Muscle layer of duodenum (tissue), 2 donors: ENCODE data around the gene PEX14.

ENCODE experiments used
- H3K27ac ChIP-seq: one replicate; pipeline ENCODE4 v1.7.0; 2013; ENCODE audit warnings: mild to moderate bottlenecking, low read length
- H3K27me3 ChIP-seq: one replicate; pipeline ENCODE4 v1.7.0; 2013; ENCODE audit warnings: low read depth, mild to moderate bottlenecking, control low read depth, low read length
- H3K36me3 ChIP-seq, 2 donors: one replicate each; pipeline ENCODE4 v1.7.0; 2013; ENCODE audit warnings: low read length in 2 of 2, control low read depth in 1 of 2, mild to moderate bottlenecking in 1 of 2; ENCODE audit not compliant: insufficient read depth in 2 of 2, control insufficient read depth in 1 of 2
- H3K4me1 ChIP-seq, 2 donors: one replicate each; pipeline ENCODE4 v1.7.0; 2013; ENCODE audit warnings: low read length in 2 of 2, mild to moderate bottlenecking in 2 of 2, control low read depth in 1 of 2, moderate library complexity in 1 of 2; ENCODE audit not compliant: insufficient read depth in 2 of 2, control insufficient read depth in 1 of 2
- H3K4me3 ChIP-seq, 2 donors: one replicate each; pipeline ENCODE4 v1.7.0; 2013; ENCODE audit warnings: low read length in 2 of 2, low read depth in 1 of 2, mild to moderate bottlenecking in 1 of 2
- H3K9me3 ChIP-seq, 2 donors: one replicate each; pipeline ENCODE4 v1.7.0; 2013; ENCODE audit warnings: low read length in 2 of 2, control low read depth in 1 of 2, mild to moderate bottlenecking in 1 of 2; ENCODE audit not compliant: control insufficient read depth in 1 of 2
- donor health status: healthy.

The PEX14 gene

DNA sequence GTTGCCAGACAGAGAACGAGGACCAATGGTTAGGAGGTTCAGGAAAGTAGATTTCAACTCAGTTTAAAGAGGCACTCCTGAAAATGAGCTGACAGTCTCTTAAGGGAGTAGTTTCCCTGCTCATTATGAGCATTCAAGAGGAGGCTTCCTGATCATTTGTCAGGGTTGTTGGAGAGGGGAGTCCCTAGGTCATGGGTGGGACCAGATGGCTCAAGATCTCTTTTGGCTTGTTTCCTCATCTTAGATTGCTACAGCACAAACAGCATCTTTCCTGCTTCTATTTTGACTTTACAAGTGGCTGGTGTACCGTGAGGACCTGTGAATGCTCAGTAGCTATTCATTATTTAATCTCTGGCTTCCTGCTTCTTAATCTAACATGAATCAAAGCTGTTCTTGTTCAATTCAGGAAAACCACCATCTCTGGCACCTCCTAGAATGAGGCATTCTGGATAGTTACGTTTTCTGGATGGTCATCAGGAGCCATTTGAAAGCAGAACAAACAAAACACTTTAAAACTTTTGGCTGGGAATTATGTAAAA lies 47.6 kb downstream of the PEX14 start:
- Histone ChIP-seq H3K27ac (no peak overlapping the region), H3K9me3 (no peaks in the 10 kb centered on the region)

DNA sequence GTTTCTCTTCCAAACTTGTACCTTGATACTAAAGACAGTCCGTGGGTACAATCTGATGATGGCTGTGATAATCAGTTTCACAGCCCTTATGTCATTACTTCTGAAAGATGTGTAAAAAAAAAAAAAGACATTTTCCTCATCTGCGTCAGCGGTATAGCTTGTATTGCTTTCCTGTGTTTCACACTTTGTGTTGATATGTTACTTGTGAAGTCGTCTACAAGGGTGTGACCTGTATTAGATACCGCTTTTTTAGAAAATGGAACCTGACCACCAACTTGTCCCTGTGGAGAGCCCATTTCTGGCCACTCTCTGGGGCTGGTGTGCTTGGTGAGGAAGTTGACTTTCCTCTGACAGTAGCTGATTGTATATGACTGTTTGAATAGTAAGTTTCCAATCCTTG lies 50.5 kb downstream of the PEX14 start:
- Histone ChIP-seq H3K4me1 (peaks cover 3 to 16% of the 10 kb centered on the region in 2 donors), H3K27me3 (no peaks in the 10 kb centered on the region), H3K9me3 (no peaks in the 10 kb centered on the region), H3K4me3 (no peak overlapping the region), H3K36me3 (no peaks in the 10 kb centered on the region), H3K27ac (no peak overlapping the region)

More for the DNA sequence above, 47.6 kb downstream of the PEX14 start:
- Histone ChIP-seq H3K27me3 (no peaks in the 10 kb centered on the region), H3K36me3 (no peaks in the 10 kb centered on the region), H3K4me1 (peaks cover 5 to 10% of the 10 kb centered on the region in 2 donors), H3K4me3 (no peak overlapping the region)

DNA sequence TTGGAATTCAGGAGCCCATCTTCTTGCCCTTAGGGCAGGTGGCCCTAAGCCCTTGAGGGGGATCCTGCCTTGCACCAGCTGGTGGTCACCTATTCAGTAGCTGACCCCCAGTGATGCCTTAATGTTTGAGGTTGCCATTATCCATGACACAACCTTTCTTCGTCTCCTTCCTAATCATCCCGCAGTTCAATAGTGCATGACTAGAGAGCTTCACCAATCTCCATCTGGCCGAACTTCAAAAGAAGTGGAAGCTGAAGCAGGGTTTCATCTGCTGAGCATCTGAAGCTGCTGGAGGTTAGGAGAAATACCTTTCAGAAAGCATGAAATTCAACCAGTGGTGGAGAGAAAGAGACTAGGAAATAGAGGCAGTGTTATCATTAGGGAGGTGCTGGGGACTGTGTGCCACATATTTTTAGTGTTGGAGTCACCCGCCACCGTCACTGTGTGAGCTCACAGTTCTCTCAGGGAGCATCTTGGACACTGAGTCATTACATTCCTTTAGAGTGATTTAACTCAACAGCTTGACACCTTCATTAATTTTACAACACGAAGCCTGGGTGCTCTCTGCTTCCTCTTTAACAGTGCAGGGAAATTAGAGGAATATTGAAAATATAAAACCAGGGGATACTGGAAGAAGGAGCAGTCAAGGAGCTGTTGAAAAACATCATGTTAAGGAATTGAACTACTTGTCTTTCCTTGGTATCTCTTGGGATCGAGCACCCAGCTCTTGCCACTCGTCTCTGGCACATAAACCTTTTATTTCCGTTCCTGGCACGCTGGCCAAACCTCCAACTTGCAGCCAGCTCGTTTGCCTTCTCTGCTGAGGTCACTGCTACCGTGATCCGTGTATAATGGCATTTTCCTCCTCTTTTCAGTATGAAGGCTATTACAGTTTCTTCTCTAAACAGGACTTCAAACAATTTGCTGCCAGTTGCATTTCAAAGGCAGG lies 53.6 kb downstream of the PEX14 start:
- H3K36me3 ChIP-seq, result no peaks in the 10 kb centered on the region
- H3K4me3 ChIP-seq, result no peak overlapping the region
- peak overlapping the region; percentile 5 for H3K27ac ChIP-seq
- no peaks in the 10 kb centered on the region for H3K9me3 ChIP-seq
- H3K4me1 ChIP-seq, result peaks cover 3 to 20% of the 10 kb centered on the region in 2 donors
- no peaks in the 10 kb centered on the region for H3K27me3 ChIP-seq

DNA sequence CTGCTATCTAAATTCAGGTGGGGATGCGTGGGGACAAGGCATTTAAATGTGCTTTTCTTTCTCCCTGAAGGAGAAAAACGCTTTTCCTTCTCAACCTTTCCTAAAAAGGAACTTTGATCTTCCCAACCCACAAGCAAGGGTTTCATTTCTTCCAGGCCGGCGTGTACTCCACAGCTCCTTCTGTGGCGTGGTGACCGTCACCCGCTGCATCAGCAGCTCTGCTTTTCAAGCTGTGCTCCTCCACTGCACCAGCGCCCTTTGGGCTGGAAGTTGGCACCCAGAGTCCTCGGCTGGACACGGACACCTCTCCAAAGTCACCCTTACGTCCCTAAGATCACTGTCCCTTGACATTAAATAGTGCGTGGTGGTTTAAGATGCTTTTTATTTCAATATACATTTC lies 54.3 kb downstream of the PEX14 start:
- Histone ChIP-seq H3K9me3 (no peaks in the 10 kb centered on the region), H3K36me3 (no peaks in the 10 kb centered on the region), H3K27me3 (no peaks in the 10 kb centered on the region), H3K4me3 (no peak overlapping the region), H3K4me1 (peaks cover 3 to 20% of the 10 kb centered on the region in 2 donors), H3K27ac (peak overlapping the region; percentile 5)

DNA sequence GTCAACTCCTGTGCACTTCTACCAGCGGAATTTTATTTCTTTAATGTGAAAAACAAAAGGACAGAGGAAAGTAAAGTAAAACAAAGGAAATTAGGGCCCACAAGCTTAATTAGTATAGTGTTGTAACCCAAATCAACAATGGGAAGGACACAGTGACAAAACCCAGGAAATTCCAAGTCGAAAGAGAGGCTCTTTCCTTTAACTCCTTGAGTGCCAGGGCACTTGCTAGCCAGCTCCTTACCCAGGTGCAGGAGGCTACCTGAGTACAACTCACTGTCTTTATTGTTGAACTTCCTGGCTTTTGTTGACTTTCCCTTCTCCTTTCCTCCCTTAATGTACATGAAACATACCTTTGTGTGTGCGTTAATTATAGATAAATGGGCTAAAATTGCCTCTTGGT lies 55.0 kb downstream of the PEX14 start:
- Histone ChIP-seq H3K4me3 (no peak overlapping the region), H3K9me3 (no peaks in the 10 kb centered on the region), H3K36me3 (no peaks in the 10 kb centered on the region), H3K27ac (peak overlapping the region; percentile 5), H3K4me1 (peaks cover 3 to 20% of the 10 kb centered on the region in 2 donors), H3K27me3 (no peaks in the 10 kb centered on the region)

DNA sequence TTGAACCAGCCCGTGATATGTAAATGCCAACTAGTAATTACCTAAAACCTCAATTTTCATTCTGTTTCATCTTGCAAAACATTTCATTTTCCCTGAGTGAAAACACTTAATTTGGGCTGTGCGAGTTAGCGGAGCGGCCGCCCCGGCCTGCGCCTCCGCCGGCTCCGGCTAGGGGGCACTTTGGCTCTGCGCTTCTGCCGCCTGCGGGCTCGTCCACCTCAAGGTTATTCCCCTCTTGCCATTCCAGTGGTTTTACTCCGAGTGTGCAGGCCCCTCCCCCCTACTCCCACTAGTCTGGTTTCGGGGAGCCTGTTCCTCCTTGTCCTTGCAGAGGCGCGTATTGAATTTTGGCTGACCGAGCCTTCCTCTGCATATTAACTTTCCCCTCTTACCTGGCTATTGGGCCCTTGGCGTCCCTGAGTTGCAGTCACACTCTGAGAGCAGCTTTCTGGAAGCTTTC lies 55.6 kb downstream of the PEX14 start:
- H3K27ac ChIP-seq, result peak overlapping the region; percentile 31
- H3K4me3 ChIP-seq, result peak overlapping the region in 1 of 2 donors; percentile 14
- peaks cover 3 to 20% of the 10 kb centered on the region in 2 donors for H3K4me1 ChIP-seq

DNA sequence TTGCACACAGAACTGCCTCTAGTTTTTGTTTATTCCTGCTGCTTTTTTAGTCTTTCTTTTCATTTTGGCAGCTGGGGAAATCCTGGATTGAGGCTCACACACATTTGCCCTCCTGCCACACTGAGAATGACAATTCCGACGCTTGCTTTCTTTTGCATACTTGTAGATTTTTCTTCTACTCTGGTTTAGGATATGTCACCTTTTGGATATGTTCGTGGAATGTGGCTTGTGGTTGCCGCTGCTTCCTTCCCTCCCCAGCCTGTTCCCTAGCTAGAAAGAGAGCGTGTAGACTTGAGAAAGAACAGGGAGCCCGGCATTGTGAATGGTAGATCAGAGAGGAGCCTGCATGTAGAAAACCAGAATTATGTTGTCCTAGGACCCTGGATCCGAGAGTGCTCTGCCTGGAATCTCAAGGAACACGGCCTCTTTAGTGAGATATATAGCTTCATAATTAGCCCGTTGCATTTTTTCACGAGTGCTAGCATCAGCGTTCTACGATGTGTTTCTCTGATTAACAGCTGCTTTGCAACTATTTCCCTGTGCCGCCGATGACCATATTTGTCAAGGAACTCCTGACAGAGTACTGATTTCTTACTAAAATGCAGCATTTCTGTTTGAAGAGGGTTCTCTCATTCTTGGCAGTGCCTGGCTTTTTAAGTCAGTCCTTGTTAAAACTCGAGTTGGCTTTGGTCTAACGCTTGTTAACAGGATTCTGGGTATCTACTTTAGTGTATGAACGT lies 56.2 kb downstream of the PEX14 start:
- no peaks in the 10 kb centered on the region for H3K27me3 ChIP-seq
- H3K4me3 ChIP-seq, result peak overlapping the region in 1 of 2 donors; percentile 14
- H3K36me3 ChIP-seq, result no peaks in the 10 kb centered on the region
- H3K4me1 ChIP-seq, result peaks cover 3 to 20% of the 10 kb centered on the region in 2 donors
- H3K27ac ChIP-seq, result peak overlapping the region; percentile 31
- H3K9me3 ChIP-seq, result no peaks in the 10 kb centered on the region

More for the DNA sequence above, 55.6 kb downstream of the PEX14 start:
- Histone ChIP-seq H3K9me3 (no peaks in the 10 kb centered on the region), H3K36me3 (no peaks in the 10 kb centered on the region), H3K27me3 (no peaks in the 10 kb centered on the region)

DNA sequence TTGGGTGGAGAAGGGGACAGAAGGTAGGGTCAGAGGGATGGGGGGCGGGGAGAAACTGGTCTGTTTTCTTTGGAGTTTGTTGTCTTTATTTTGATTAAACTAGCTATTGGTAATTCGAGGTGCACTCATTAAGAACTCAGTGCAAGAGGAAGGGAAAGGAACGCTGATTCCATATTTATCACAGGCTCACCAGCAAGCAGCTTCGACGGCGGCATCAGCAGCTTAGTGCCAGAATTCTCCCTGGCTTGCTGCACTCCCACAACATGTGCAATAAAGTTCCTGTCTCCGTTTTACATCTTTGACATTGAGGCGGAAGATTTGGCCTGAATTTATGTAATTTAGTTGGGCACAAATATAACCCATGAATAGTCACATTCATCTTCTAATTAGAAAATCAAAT lies 57.6 kb downstream of the PEX14 start:
- no peak overlapping the region for H3K27ac ChIP-seq
- H3K36me3 ChIP-seq, result peaks cover 0 to 4% of the 10 kb centered on the region in 2 donors
- H3K4me3 ChIP-seq, result no peak overlapping the region
- H3K27me3 ChIP-seq, result no peaks in the 10 kb centered on the region
- peaks cover 3 to 20% of the 10 kb centered on the region in 2 donors for H3K4me1 ChIP-seq
- no peaks in the 10 kb centered on the region for H3K9me3 ChIP-seq

DNA sequence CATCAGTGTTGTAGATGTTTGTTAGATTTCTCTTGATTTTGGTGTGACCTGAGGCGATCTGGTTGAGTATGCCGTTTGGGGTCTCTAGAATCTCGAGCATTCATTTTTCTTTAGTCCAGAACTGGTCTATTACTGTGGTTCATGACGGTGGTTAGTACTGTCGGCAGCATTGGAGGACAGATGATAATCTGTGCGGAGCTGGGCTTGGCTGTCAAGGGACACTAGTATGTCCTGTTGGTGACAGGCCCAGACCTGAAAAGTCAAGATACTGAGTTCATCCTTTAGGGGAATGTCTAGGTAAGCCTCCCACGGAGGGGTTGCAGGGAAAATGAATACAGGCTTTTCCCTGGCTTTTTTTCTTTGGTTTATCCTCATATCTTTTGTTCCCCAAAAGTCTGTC lies 59.8 kb downstream of the PEX14 start:
- no peak overlapping the region for H3K4me3 ChIP-seq
- H3K4me1 ChIP-seq, result peaks cover 3 to 17% of the 10 kb centered on the region in 2 donors
- H3K36me3 ChIP-seq, result peaks cover 4 to 6% of the 10 kb centered on the region in 2 donors
- H3K9me3 ChIP-seq, result no peaks in the 10 kb centered on the region
- no peaks in the 10 kb centered on the region for H3K27me3 ChIP-seq
- H3K27ac ChIP-seq, result no peak overlapping the region

DNA sequence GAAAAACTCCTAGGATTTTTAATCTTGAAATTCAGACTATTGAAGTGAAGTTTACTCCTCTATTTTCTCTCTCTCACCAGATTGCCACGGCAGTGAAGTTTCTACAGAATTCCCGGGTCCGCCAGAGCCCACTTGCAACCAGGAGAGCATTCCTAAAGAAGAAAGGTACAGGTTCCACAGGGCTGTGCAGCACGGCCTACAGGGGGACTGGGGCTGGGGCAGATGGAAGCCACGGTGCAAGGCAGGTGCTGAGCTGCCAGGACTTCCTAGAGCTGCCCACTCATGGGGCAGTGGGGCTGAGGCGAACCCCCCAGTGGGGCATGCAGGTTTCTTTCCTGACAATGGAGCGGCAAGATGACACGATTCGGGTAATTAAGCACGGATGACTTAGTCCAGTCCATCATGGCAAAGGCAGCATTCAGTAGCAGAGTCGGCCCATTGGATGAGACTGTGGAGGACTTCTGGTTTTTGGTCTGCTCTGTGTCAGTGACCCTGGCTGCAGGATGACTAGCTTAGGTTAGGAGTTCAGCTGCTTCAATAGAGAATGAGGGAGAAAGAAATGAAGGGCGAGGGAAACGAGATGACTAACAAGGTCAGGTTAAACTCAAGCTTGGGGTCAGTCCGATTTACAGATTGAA lies 61.5 kb downstream of the PEX14 start:
- Histone ChIP-seq H3K4me3 (no peak overlapping the region), H3K4me1 (peaks cover 0 to 9% of the 10 kb centered on the region in 2 donors), H3K36me3 (peaks cover 5 to 9% of the 10 kb centered on the region in 2 donors), H3K27me3 (no peaks in the 10 kb centered on the region), H3K9me3 (no peaks in the 10 kb centered on the region), H3K27ac (no peak overlapping the region)
